ENCODE data around the gene DMRT1.

DNA sequence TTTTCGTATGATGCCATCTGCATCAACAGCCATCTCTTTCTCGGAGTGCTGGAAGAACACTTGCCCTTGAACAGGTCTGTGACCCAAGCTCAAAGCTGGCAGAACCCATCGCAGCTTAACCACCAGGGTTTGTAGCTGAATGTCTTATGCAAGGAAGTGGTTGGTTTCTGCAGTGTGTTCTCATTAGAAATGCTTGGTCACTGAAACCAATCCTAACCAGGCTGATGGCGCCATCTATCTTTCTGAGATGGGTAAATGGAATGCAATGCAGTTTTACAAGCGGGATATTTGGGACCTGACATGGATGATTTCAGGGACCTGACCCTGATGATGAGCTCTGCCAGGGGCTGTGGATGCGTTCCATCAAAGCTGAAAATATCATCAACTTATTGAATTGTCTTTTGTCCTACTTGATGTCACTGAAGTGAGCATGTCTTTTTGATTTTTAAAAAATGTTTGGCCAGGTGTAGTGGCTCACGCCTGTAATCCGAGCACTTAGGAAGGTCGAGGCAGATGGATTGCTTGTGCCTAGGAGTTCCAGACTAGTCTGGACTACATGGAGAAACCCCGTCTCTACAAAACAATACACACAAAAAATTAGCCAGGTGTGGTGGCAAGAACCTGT, 163.7 kb downstream of the DMRT1 start:
- TF ChIP-seq EGR1 (IDR thresholded peaks at IDR 0.05) (no peak), TAF1 (IDR thresholded peaks at IDR 0.05; ENCODE audit: low read depth) (no peak), EP300 (IDR thresholded peaks at IDR 0.05; ENCODE audit: borderline replicate concordance) (no peak), YY1 (IDR thresholded peaks at IDR 0.05; ENCODE audit: low read depth) (no peak), NFIC (IDR thresholded peaks at IDR 0.05) (no peak), CEBPB (IDR thresholded peaks at IDR 0.05) (no peak)
- TF ChIP-seq, protein P1, sequence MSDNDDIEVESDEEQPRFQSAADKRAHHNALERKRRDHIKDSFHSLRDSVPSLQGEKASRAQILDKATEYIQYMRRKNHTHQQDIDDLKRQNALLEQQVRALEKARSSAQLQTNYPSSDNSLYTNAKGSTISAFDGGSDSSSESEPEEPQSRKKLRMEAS (IDR thresholded peaks at IDR 0.05) = no peak

All from Ishikawa (cell line).